ENCODE results near the gene LAPTM5.

DNA sequence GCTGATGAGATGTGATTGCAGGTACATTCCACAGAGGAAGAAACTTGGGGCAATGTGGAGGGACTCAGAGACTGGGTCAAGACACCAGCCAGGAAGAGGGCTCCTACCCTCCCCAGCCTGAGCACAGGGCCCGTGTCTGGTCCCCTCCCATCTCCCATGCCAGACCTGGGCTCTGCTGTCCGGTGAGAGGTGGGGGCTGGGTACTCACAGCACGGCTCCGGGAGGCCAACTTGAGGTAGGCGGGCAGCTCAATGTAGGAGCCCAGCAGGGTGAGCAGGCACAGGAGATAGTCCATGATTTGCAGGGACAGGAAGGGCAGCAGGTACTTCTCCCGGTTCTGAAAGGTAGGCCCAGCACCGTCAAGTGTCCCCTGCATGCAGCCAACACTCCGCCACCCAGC, 18.0 kb downstream of the LAPTM5 start:
- TF ChIP-seq, protein P1, sequence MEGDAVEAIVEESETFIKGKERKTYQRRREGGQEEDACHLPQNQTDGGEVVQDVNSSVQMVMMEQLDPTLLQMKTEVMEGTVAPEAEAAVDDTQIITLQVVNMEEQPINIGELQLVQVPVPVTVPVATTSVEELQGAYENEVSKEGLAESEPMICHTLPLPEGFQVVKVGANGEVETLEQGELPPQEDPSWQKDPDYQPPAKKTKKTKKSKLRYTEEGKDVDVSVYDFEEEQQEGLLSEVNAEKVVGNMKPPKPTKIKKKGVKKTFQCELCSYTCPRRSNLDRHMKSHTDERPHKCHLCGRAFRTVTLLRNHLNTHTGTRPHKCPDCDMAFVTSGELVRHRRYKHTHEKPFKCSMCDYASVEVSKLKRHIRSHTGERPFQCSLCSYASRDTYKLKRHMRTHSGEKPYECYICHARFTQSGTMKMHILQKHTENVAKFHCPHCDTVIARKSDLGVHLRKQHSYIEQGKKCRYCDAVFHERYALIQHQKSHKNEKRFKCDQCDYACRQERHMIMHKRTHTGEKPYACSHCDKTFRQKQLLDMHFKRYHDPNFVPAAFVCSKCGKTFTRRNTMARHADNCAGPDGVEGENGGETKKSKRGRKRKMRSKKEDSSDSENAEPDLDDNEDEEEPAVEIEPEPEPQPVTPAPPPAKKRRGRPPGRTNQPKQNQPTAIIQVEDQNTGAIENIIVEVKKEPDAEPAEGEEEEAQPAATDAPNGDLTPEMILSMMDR (IDR thresholded peaks at IDR 0.05): no peak
- no peak for TF ChIP-seq EZH2phosphoT487 (IDR thresholded peaks at IDR 0.05)

All from neural progenitor cell (in vitro differentiated cells).